ENCODE data around the gene LANCL1.

LANCL1 gene, protein sequence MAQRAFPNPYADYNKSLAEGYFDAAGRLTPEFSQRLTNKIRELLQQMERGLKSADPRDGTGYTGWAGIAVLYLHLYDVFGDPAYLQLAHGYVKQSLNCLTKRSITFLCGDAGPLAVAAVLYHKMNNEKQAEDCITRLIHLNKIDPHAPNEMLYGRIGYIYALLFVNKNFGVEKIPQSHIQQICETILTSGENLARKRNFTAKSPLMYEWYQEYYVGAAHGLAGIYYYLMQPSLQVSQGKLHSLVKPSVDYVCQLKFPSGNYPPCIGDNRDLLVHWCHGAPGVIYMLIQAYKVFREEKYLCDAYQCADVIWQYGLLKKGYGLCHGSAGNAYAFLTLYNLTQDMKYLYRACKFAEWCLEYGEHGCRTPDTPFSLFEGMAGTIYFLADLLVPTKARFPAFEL

DNA sequence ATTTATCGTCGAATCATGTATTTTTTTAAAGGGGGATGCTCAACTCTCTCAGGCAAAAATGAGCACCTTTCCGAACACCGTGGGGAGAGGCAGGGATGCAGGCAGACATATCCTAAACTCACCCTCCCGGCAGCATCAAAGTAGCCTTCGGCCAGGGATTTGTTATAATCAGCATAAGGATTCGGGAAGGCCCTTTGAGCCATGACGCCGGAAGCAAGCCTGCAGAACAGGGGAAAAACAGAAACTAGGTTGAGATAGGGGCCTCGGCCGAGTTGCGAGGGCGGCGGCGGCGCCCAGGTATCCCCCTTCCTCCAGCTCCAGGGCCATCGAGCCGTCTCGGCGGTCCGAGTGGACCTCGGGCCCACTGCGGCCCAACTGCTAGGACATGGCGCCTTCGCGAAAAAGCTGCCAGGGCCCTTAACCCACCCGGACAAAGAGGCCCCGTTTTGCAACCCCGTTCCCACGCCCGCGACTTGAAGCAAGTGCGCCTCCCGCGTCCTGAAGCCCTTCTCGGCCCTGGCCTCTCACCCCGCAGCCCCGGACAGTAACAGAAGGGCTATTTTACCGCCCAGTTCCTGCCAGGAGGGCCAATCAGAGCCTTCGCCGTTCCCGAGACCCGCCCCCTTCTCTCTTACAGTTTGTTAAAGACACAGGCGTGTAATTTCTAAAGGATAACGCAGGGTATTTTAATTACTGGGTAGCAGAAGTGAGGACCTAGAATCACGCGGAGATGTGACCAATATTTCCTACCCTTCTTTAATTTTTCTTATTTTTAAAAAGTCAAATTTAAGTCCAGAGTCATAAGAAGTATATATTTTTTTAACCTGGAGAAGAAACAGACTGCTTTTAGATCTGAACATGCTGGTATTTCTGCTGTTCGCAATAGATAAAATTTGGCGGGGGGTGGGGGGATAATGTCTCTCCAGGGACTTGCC, at the start of gene LANCL1:
Gene LANCL1, minus strand, starts transcription at position 566 of the 935 bp plus-strand sequence. Its CDS starts 363 bp downstream, at position 203.
- DNase-seq (ENCODE audit: low read depth in 2 of 2) = peak; percentile 63 to 67

GRCh38 chr2:210524533-210524932, 48.0 kb upstream of the LANCL1 start:
- no peak for DNase-seq (ENCODE audit: low read depth in 2 of 2)

GRCh38 chr2:210523650-210524289, 47.2 kb upstream of the LANCL1 start:
- DNase-seq (ENCODE audit: low read depth in 2 of 2) = no peak

GRCh38 chr2:210522399-210522798, 45.8 kb upstream of the LANCL1 start:
- no peak for DNase-seq (ENCODE audit: low read depth in 2 of 2)

DNA sequence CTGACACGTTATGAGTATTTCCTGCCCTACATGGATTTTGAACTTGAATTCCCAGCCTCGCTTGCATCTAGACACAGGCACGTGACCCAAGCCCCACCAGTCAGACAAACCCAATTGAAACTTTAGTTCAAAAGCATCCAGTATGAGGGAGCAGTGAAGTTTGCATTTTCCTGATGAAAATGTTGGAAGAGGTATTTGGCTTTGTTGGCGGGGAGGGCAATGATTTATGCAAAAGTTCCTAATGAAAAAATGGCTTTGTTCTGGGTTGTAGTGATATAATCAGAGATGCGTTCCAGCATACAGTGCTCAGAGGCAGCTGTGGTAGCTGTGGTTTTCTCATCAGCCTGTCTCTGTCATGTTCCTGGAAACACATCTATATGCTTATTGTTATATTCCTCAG, 43.0 kb upstream of the LANCL1 start:
- no peak for DNase-seq (ENCODE audit: low read depth in 2 of 2)

GRCh38 chr2:210517264-210517663, 40.7 kb upstream of the LANCL1 start:
- DNase-seq (ENCODE audit: low read depth in 2 of 2) = no peak

DNA sequence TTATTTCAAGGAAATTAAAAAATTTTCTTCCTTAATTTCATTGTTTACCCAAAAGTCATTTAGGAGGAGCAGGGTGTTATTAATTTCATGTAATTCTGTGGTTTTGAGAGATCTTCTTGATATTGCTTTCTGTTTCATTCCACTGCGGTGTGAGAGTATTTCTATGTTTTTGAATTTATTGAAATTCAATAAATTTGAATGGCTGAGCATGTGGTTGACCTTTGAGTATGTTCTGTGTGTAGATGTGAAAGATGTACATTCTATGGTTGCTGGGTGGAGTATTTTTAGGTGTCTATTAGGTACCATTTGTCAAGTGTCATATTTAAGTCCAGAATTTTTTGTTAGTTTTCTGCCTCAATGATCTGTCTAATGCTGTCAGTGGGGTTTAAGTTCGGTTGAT, 39.4 kb upstream of the LANCL1 start:
- DNase-seq (ENCODE audit: low read depth in 2 of 2) = no peak

- no peak for DNase-seq (ENCODE audit: low read depth in 2 of 2)
These were observed 27.2 kb upstream of the LANCL1 start for GRCh38 chr2:210503725-210504191.

GRCh38 chr2:210503001-210503623, 26.6 kb upstream of the LANCL1 start:
- DNase-seq (ENCODE audit: low read depth in 2 of 2) = peak; percentile 7 to 10

DNA sequence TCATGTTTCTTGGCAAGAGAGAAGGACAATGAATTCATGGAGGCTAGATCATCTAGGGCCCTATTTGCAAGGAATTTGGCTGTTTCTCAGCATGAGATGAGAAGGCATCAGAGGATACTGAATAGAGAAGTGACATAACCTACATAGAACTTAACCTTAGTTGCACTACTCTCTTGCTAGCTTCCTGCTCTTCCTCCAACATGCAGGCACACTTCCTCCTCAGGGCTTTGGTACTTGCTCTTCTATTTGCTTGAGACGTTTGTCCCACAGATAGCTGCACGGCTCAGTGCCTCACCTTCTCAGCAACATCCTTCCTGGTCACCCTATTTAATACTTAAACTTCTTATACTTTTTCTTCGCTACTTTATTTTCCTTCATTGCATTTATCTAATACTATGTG, 20.0 kb upstream of the LANCL1 start:
- DNase-seq (ENCODE audit: low read depth in 2 of 2) = no peak

- no peak for DNase-seq (ENCODE audit: low read depth in 2 of 2)
These were observed 17.0 kb upstream of the LANCL1 start for GRCh38 chr2:210493528-210493927.

GRCh38 chr2:210481601-210482175, 5.1 kb upstream of the LANCL1 start:
- DNase-seq (ENCODE audit: low read depth in 2 of 2) = no peak

DNA sequence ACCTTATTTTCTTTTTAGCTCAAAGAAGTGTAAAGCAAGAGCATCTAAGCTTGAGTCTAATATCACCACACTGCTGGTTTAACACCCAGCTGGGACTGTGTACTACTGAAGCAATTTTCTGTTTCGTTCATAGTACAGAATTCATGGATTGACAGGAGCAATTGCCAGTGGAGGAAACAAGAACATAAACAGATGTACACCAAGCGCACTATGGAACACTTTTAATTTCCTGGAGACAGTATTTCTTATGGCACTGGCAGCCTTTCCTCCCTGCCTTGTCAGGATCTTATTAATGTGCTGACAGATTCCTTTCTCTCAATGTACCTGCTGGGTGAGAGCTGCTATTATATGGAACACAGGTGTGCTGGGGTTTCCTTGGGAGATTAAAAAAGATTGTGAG, 4.2 kb upstream of the LANCL1 start:
- DNase-seq (ENCODE audit: low read depth in 2 of 2) = no peak

GRCh38 chr2:210480079-210480478, 3.5 kb upstream of the LANCL1 start:
- no peak for DNase-seq (ENCODE audit: low read depth in 2 of 2)

- DNase-seq (ENCODE audit: low read depth in 2 of 2) = no peak
These were observed 2.1 kb upstream of the LANCL1 start for GRCh38 chr2:210478661-210479060.

GRCh38 chr2:210477496-210477895, 937 bp upstream of the LANCL1 start:
- DNase-seq (ENCODE audit: low read depth in 2 of 2) = peak; percentile 19 to 20

GRCh38 chr2:210475706-210476105, 853 bp downstream of the LANCL1 start:
- DNase-seq (ENCODE audit: low read depth in 2 of 2) = no peak

DNA sequence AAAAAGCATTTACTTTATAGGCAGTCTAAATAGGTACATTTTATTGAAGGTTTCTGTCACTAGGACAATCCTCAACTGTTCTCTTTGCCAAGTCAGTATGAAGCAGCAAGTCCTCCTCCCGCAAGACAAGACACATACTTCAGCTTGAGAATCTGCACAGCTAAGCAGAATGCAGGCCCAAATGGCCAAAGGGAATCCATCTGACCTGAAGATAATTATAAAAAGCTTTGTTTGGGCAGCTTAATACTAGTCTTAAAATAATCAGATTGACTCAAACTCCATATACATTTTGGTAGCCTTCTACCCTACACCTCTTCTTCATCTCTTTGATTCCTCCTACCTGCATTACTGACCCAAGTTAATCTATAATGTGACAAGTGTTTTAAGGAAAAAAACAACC, 1.8 kb downstream of the LANCL1 start:
- DNase-seq (ENCODE audit: low read depth in 2 of 2) = no peak

DNA sequence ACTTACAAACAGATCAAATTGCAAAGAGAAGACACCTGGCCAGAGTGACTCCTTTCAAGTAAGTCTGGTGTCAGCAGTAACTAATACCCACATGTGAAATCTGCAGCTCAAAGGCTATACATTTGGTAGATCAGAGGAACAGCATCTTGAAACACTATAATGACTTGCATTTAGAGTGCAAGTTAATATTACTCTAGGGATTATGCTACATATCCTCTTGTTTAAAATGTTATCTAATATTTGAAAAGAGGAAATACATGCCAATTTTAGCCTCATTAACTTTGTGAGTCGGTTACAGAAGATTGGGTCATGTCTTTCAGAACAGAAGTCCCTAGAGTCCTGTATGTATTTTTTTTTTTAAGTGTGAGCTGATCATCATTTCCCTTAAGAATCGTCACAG, 15.2 kb downstream of the LANCL1 start:
- DNase-seq (ENCODE audit: low read depth in 2 of 2) = no peak

DNA sequence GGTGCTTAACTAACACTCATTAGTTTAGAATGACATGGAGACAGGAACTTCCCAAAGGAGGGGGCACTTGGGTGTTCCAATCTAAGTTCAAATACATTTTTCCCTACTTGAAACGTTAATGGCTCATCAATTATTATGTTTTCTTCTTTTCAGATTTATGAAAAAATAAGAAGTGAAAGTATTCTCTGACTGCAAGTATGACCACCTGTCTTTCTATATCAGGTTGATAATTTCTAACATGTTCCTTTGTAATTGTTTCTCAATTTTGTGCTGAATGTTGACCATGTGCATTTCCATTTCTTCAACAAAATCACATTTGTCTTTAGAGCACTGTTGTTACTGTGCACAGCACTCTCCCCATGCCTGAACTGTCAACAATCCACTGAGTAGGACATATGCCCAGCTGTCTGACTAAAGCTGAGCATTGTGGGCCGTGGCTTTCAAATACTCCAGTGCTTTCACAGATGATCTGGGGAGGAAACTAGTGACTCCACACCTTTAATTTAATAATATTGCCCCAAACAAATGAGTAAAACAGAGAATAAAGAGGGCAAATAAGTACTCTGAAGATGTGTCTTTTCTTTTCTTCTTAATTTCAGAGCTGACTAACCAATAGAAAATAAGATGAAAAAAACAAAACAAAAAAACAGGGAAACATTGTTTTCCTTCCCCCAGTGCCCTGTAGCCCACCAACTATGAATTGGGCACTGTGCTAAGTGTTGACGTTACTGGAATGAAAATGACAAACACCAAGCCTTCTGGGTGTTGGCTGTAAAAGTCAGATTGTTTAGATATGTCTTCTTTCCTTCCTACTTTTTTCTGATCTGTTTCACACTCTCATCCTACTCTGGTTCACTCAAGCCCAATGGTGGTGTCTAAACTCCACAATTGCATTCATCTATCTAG, 16.0 kb downstream of the LANCL1 start:
- DNase-seq (ENCODE audit: low read depth in 2 of 2) = no peak
